GM12873 (cell line): ENCODE results near the gene RIC3.

Source experiments
- CTCF ChIP-seq: IDR thresholded peaks from 2 replicates; pipeline ENCODE4 v1.5.1; 2012; ENCODE audit warnings: low read depth, mild to moderate bottlenecking, moderate library complexity, low read length, control low read depth; ENCODE audit not compliant: insufficient read depth; ENCODE audit errors: missing control alignments

RIC3 gene

GRCh38 chr11:8098879-8099278 is 69.9 kb downstream of the RIC3 start:
- TF ChIP-seq CTCF, result no peak

- no peak for TF ChIP-seq CTCF
These were observed 70.5 kb downstream of the RIC3 start for GRCh38 chr11:8098361-8098760.

- no peak for TF ChIP-seq CTCF
These were observed 70.9 kb downstream of the RIC3 start for GRCh38 chr11:8097926-8098325.

- no peak for TF ChIP-seq CTCF
These were observed 71.4 kb downstream of the RIC3 start for GRCh38 chr11:8097468-8097867.

GRCh38 chr11:8097062-8097461 is 71.8 kb downstream of the RIC3 start:
- no peak for TF ChIP-seq CTCF

GRCh38 chr11:8096575-8096974 is 72.2 kb downstream of the RIC3 start:
- no peak for TF ChIP-seq CTCF

GRCh38 chr11:8095806-8096522 is 72.9 kb downstream of the RIC3 start:
- no peak for TF ChIP-seq CTCF

GRCh38 chr11:8095371-8095770 is 73.5 kb downstream of the RIC3 start:
- TF ChIP-seq CTCF, result no peak
